Stimulated activated CD8-positive, alpha-beta memory T cell treated with anti-CD3 and anti-CD28 coated beads, Interleukin-12 subunit alpha, Interleukin-12 subunit beta, amount 100 ng/mL, for 4 hours (primary cell): Measurements from ENCODE around the gene PUM1.

Experiments used
- DNase-seq: peaks from one replicate; pipeline ENCODE4 v3.0.0-alpha.2; 2020; ENCODE audit warnings: low read depth

Gene PUM1

DNA sequence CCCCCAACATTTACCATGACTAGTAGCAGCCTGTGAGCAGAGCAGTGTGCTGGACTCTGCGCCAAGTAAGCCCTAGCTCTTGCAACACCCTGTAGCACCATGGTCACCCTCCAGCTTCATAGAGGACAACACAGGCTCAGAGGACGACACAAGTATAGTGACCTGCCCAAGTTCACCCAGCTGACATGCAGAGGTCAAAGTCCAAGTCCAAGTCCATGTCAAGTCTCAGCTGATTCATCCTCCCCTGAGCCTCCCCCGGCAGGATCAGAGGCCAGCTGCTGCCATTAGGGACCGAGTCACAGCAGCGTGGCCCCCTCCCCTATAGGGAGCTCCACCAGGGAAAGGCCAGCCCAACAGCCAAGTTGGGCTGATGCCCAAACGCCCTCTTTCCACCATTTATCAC, 172.8 kb downstream of the PUM1 start:
- DNase-seq = no peak

DNA sequence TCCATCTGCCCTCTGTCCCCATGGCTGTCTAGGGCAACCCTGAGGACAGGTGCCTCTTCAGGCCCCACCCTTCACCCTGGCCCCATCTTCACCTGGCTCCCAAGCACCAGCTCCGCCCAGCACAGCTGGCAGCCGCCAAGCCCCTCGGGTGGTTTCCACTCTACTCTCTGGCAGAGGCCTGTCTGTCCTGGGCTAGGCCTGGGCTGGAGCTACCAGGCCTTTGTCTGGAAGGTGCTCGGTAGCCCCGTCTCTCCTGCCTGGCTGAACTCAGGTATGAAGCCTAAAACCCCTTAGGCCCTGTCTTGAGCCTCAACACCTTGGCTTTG, 174.3 kb downstream of the PUM1 start:
- no peak for DNase-seq

DNA sequence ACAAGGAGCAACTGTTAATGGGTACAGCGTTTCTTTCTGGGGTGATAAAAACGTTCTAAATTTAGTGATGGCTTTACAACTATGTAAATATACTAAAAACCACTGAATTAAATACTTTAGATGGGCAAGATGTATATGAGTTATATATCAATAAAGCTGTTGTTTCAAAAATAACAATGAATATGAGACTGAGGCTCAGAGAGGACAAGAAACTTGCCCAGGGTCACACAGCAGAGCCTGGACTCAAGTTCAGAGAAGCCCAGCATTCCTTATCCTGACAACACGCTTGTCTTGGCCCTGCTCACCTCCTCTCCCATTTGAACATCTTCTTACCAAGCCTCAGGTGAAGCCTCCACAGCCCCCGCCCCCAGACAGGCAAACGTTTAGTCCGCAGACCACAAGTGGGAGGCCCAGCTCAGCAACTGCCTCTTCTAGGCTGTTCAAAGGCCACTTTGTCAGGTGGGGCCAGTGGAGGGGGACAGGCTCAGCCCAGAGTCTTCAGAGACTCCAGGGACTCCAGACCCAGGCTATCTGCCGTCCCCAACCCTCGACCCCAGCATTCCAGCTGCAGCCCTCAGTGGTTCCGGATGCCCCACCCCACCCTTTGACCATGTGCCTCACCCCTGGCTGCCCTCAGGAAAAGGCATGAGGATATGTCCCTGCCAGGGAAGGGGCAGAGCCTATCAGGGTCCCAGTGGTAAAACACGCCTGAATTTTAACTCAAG, 174.9 kb downstream of the PUM1 start:
- no peak for DNase-seq

DNA sequence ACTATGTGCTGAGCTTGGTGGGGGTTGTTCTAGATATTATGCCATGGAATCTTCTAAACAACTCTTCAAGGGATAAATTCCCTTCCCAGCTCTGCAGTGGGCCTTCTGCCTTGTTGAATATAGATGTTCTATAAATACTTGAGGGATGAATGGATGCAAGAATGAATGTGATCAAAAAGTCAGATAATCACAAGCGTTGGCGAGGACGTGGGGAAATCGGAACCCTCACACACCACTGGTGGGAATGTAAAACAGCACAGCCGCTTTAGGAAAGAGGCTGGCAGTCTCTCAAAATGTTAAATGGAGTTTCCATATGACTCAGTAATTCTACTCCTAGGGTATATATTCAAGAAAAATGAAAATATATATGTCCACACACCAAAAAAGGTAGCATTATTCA, 176.0 kb downstream of the PUM1 start:
- DNase-seq = no peak

DNA sequence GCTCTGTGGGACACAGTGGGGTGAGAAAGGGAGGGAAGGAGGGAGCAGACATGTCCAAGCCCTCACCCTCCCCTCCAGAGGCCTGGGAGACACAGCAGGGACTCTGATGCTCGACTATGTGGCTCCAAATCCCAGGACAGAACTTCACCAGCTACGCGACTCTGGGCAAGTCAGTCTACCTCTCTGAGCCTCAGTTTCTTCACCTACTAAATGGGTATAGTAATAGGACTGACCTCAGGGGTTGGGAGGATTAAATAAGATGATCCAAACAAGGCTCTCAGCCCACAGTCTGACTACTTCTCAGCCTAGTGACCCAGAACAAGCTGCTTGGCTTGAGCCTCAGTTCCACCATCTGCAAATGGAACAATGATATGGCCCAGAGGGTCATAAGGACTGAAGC, 176.5 kb downstream of the PUM1 start:
- DNase-seq = no peak

DNA sequence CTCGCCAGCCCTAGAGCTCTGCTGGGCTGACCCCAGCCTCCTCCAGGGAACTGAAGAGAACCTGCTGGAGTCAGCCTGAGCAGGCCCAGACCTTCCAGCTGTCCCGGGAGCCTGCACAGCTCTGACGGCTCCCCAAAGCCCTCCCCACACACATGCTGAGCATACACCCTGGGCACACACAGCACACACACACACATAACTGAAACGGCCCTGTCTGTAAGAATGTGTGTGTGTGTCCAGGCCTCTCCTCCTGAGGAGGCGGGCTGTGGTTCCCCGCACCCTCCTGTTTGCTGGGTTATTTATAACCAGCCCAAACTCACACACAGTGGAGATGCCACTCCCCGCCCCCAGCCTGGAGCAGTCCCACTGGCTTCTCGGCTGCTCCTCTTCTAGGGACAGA, 177.1 kb downstream of the PUM1 start:
- no peak for DNase-seq

DNA sequence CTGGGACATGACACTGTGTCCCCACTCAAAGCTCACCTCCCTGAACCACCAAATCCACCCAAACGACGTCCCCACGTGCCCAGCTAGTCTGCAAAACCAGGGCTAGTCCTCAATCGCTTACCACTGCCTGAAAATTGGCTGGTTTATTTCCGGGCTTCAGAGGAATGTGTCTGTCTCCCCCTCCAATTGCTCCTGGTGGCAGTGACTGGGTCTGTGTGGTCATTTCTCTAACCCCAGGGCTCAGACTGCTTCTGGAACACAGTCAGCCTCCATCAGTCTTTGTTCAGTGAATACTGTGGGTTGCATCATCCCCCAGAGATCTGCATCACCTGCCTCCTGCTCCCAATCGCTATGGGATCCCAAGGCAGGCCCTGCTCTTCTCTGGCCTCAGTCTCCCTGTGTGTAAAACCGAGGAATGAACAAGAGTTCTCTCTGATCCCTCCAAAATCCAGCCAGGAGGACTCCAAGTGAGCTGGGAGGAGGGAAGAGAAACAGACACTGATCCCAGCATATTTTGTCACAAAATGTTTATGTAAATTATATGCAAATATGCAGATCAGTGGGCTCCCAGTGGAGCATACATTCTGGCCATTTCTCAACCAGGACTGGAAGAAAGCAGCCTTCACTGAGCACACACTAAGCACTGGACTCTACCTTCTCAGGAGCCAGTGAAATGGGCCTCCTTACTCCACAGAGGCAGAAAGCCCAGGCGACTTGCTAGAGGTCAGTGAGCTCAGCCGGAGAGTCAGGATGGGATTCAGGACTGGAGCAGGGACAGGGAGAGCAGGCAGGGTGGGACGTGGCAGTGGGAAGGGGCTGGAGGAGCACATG, 177.8 kb downstream of the PUM1 start:
- no peak for DNase-seq

DNA sequence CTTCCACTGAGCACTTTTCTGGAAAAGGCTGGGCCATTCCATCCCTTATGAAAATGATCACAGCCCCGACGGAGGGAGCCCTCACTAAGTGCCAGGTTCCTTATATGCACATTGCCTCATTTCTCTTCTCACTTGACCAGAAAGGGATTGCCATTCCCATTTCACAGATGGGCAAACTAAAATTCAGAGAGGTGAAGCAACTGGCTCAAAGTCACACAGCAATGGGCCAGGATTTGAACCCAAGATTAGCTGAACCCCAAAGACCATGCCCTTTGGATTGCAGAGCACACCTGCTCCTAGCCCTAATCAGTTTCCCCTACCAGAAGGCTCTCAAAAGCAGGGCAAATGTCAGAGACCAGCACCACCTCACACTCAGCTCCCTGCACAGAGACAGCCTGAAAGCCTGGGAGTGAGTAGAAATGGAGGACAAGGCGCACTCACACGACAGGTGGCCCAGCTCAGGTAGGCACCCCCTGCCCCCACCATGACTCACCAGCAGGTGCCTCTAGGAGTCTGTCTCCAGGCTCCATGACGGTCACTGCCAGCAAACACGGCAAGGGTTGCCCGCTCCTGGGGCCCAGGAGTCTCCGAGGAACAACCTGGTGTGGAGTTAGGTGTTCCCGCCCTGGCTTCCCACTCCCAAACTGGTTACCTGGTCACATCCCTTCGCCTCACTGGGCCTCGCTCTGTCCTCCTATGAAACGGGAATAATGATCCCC, 178.6 kb downstream of the PUM1 start:
- DNase-seq = no peak

DNA sequence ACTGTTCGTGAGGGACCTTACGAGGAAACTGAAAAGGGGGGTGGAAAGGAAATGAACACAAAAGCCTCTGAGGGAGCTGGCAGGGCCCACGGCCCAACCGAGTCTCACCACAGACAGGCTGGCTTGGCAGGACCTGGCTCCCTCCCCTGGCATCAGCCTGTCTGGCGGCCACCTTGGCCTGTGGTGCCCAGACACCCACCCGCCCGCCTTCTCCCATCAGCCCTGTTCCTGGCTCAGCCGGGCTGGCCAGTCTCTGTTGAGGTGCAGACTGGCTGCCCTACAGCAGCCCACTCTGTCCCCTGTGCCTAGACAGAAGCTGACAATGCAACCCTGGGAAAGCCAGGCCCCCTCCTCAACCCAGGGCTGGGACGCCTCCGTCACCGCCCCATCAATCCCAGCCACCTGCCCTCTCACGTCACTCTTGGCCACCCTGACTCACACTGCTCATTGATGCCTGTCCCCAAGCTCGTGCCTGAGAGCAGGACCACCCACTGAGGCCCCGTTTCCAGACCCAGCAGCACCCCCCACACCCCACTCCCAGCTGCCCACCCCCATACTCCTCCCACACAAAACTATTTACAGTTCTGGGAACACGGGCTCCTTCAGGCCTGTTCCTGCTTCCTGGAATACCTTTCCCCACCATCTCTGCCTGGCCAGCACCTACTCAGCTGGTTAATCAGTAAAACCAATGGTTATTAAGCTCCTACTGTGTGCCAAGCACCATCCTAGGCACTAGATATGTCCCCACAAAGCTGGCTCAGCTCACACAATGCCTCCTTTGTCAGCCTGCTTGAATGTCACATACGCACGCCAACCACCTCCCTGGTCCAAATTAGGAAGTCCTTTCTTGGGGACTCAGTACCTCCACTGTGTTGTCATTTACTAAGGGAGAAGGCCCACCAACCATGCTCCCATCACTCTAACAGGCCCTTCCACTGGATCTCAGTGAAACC, 179.7 kb downstream of the PUM1 start:
- no peak for DNase-seq

DNA sequence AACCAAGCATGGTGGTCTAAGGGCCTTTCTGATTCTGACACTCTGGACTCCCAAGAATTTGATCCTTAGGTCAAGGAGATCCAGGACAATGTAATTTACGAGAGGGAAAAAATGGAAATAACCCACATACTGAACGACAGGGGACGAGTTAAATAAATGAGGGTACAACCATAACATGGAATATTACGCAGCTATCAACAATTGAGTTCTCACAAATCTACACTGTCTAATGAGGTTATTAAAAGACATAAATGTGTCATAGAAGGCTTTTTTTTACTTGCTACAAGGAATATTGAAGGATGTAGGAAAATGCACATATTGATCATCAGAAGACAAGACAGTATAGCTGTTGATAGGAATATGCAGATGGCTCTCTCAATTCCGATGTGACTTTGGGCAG, 180.8 kb downstream of the PUM1 start:
- no peak for DNase-seq

DNA sequence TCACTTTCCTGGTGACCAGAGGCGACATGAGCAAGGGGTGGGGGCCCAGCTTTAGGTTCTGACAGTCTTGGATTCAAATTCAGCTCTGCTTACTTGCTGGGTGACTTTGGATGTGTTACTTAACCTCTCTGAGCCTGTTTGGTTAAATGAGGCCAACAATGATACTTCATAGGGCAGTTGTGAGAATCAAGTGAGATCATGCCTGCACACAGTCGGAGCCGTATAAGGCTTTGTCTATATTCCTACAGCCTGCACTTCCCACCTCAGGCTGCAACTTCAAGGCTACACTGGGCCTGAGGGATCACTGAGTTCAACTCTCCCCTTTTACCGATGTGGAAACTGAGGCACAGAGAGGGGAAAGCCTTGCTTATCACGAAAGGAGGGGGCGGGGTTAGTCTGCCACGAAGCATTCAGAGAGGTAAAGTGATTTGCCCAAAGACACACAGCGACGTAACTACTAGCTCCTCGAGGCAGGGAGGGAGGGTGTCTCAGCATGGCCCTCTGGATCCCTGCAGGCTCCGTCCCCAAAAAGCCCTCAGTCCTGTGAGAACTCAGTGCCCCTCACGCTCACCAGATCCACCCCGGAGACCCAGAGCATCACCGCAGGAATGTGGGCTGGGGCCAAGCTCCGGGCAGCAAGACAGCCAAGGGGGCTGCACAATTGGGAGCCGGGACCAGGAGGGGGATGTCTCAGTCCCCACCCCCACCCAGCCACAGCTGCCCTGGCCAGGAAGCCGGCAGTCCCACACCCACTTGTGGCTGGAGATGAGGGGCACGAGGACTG, 181.9 kb downstream of the PUM1 start:
- DNase-seq = no peak

DNA sequence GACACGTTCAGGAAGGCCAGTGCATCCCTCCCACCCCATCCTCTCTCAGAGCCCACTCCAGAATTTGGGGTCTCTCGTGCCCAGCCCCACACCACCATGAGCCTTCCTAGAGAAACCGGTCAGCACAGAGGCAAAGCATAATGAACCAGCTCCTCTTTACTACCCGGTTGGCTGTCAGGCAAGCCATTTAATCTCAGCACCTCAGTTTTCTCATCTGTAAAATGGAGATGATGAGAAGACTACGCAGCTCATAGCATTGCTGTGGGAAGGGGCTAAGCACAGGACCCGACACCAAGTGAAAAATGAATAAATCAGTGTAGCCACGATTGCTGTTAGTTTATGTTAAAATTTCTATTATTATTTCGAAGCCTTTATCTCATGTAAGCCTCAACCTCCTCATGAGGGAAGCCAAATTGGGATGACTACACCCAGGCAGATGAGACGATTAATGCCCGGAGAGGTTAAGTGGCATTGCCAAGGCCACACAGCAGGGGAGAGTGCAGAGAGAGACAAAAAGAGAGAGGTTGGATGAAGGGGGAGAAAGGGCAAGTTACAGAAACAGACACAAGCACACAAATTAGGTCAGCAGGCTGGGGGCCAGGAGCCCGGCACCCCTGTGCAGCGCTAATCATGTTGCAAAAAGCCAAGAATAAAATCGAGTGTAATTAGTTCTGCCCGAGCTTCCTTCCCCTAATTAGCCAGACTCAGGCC, 182.7 kb downstream of the PUM1 start:
- DNase-seq = no peak
